Activated CD4-positive, alpha-beta memory T cell treated with anti-CD3 and anti-CD28 coated beads for 36 hours (primary cell): ENCODE data around the gene TMEM43. TPM values are rescaled to one million over a fixed set of nuclear protein-coding genes. Genes with fewer than 3 reads are reported as not detected.

Experiments used
- total RNA-seq, 2 experiments: library from RNA; stranded (reverse); gene quantifications; one replicate each; pipeline ENCODE4 v1.2.3, GENCODE V29; 2021

TMEM43 gene
- total RNA-seq, 2 experiments from 2014 or later = 31.0 to 32.4 TPM

Other genes with a start within 250 kb of the TMEM43 start
- gene WNT7A, start 245.0 kb upstream of the TMEM43 start, total RNA-seq = under 1 TPM; 0.29 to 0.33 TPM
- gene CHCHD4, start 182 bp upstream of the TMEM43 start, total RNA-seq = 10 to 100 TPM; 17.5 to 19.2 TPM
- 10 to 100 TPM; 27.8 to 31.6 TPM for gene XPC, start 53.5 kb downstream of the TMEM43 start, total RNA-seq
- 10 to 100 TPM; 22.1 to 22.9 TPM for gene LSM3, start 53.8 kb downstream of the TMEM43 start, total RNA-seq